COR-L47 (cell line): ENCODE measurements around the gene CCDC34.
"Not testable (repeated sequence)": the region's sequence is repeated elsewhere in the genome, so short reads cannot be mapped to it uniquely, and the experiment has no call there.

Source experiments
- DNase-seq: peaks from one replicate; lab custom pipeline; 2025; lab: John Stamatoyannopoulos, UW

The CCDC34 gene

DNA sequence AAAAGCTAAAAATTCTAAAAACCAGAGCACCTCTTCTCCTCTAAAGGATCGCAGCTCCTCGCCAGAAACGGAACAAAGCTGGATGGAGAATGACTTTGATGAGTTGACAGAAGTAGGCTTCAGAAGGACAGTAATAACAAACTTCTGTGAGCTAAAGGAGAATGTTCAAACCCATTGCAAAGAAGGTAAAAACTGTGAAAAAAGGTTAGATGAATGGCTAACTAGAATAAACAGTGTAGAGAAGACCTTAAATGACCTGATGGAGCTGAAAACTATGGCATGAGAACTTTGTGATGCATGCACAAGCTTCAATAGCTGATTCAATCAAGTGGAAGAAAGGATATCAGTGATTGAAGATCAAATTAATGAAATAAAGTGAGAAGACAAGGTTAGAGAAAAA, 40.8 kb downstream of the CCDC34 start:
- not testable (repeated sequence) for DNase-seq

DNA sequence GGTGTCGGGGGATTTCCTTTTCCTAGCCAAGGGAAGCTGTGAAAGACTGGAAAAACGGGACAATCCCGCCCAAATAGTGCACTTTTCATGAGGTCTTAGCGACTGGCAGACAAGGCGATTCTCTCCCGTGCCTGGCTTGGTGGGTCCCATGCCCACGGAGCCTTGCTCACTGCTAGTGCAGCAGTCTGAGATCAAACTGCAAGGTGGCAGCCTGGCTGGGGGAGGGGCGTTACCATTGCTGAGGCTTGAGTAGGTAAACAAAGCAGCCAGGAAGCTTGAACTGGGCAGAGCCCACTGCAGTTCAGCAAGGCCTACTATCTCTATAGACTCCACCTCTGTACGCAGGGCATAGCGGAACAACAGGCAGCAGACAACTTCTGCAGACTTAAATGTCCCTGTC, 41.7 kb downstream of the CCDC34 start:
- DNase-seq = not testable (repeated sequence)

DNA sequence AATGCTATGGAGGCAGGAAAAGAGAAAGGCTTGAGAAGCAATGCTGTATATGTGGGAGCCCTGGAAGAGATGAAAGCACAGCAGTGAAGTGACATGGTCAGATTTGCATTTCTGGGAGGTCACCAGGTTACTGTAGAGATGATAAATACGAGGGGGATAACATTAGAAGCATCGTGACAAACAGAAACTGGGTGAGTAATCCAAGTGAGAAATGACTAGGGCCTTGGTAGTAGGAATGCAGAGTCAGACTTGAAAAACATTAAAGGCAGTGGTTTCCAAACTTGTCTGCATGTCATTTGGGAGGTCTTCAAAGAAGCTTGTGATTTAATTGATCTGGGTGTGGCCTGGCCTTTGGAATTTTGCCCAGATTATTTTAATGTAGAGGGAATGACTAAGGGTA, 43.9 kb downstream of the CCDC34 start:
- DNase-seq = no peak

DNA sequence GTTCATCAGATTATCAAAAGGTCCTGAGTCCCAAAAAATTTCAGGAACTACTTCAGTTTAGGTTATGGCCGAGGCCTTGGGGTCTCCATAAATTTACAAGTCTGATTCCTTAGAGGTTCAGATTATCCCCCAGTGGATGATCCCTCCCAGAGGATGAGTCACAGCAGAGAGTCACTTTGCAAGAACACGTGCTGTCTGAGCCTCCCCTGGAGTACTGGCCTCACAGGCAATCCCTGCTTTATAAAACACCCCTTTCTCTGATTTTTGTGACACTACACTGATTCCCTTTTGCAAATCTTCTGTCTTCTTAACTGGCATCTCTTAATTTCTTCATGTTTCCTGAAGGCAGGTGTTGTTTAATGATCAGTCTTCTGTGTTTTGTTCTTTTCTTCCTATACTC, 45.3 kb downstream of the CCDC34 start:
- DNase-seq = no peak

DNA sequence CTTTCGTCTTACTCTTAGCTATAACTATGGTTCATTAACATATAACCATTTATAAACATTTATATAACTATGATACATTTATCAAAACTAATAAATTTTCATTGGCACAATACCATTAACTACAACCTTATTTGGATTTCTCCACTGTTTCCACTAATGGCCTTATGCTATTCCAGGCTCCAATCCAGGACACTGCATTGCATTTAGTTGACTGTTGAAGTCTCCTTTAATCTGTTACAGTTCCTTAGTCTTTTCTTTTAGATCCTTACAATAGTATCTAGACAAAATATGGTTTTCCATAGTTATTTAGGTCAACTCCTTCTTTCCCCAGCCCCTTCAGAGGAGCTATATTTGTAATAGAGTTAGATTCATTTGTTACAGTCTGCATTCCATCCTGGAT, 47.2 kb downstream of the CCDC34 start:
- no peak for DNase-seq

DNA sequence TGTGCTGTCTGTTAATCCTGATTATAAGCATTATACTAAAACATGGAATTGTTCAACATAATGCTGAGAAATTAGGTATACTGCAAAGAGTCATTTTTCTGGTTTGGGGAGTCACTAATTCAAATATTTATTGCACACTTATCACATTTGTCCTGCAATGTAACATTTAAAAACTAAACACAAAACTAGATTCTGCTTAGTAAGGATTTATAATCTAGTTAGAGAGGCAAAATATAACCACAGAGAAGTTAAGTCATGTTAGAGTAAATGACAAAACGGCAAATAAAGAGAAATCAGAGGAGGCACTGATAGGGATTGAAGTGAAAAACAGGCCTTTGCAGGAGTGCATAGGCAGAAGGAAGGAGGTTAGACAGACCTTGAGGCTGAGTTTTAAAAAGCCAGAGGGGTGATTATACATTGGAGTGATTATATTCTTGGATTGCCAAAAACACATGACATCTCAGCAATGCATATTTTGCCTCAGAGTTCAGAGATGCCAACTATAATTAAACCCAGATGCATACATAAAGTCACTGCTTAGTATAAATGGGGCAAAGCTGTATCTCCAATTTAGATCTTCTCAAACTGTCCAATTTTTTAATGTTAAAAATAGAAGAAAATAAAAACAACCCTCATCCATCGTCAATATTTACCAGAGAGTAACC, 49.7 kb downstream of the CCDC34 start:
- DNase-seq = no peak

DNA sequence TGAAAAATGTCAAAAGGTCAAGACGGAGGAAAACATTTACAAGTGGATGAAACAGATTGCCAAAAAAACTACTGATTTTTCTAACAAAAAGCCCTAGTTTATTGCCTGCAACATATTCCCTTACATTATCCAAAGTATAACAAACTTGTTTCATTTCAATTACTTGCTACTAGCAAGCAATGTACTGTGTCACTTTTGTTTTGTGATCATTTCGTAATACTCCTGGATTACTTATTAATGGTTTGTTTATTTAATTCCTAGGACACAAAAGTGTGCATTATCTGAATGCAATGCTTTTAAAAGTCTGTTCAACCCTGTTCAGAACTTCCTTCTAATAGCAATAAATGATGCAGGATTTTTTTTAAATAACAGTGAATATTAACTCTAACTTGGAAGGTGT, 50.9 kb downstream of the CCDC34 start:
- no peak for DNase-seq

DNA sequence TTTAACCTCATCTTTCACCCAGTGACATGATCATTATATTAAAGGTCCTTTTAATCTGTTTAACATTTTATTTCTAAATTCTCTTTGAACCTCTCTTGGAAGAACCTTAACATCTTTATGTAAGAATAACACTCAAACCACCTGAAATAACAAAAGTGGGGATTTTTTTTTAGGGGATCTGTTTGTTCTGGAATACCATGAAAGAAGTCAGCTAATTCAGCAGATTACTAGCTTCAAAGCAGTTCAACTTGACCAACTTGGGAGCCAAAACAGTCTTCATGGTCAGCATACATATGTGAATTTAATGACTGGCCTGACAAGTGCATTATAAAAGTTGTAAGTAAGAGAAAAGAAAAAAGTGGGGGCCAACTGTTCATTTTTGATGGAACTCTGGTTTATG, 52.3 kb downstream of the CCDC34 start:
- no peak for DNase-seq

DNA sequence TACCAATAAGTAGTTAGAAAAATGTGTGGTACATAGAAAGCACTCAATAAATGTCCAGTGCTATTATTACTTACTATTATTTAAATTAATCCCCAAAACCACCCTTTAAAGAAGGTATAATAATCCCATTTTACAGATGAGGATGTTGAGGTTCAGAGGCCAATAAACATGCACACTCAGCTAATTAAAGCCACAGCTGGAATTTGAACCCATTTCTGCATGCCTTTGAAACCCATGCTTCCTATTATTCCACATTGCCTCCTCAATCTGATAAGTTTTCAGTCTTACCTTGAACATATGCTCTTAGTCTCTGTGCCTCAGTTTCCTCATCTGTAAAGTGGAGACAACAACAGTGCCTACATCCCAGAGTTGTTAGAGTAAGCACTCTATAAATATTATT, 52.8 kb downstream of the CCDC34 start:
- no peak for DNase-seq

DNA sequence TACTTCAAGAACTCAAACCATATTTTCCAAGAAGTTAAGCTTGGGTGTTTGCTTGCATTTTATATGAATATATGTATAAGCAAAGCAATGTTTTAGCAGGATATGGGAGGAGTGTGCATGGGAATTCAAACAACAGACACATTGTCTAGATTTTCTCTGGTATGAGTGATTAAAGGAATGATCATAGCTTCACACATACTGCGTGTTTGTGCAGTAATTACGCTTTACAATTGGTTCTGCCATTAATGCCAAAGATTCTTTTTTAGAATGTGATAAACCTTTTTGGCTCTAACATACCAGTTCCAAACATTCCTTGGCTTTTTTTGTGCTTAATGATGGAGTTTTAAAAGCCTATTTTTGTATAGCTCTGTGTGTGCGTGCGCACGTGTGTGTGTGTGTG, 54.0 kb downstream of the CCDC34 start:
- DNase-seq = no peak

DNA sequence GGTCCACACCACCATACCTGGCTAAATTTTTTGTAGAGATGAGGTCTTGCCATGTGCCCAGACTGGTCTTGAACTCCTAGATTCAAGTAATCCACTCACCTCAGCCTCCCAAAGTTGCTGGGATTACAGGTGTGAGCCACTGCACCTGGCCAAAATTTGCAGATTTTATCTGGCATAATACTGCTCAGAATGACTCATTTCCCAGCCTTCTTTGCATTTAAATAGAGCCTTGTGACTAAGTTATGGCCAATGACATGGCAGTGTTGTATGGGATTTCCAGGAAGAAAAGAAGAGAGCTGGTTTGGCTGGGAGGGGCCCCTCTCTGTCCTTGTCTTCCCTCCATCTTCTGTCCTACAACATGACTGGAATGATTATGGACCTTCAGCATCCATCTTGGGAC, 55.8 kb downstream of the CCDC34 start:
- no peak for DNase-seq

DNA sequence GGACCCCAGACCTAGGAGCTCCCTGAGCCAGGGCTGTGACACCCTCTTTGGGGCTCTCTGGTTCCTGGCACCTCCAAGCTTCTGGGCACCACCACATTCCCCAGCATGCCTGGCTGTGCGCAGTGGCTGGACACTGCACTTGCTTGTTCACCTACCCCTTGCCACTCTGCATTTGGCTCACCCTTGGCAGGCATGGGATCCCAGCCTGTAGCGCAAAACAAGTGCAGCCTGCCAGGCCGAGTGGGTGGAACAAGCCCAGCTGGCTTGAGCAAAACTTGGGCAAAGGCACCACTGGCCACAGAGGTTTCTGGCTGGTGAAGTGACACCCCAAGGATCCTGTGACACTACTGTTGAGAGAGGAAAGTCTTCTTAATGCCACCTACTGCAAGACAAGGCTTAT, 57.3 kb downstream of the CCDC34 start:
- no peak for DNase-seq

DNA sequence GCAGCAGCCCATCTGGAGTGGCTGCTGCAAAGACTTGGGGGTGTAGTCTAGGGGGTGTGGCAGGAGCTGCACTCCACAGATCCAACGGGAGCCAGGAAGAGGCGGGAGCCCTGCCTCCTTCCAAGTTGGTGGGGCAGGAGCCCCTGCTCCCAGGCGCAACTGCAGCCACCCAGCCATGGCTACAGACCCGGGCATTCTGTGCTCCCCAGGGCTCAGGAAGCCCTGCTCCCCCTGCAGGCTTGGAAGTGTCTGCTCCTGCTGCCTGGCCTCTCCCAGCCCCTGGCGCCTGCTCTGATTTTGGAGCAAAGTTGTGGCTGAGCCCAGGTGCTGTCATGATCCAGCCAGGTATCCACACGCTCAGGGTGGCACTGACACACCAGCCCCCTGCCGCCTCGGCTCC, 58.5 kb downstream of the CCDC34 start:
- no peak for DNase-seq

DNA sequence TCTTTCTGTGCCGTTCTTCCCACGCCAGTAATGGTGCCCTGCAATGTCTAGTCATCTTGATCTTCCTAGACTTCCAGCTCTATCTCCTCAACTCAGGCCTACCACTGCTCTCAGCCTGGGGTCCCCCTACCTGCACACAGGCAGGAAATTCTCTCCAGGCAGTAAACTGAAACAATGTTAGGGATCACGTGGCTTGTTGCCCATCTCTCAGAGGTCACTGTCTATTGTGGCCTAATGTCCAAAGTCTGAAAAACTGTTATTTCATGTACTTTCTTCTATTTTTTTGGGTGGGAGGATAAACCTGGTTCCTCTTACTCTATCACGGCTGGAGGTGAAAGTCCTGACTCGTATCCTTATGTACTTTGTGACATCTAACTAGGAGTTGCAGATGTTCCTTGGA, 59.1 kb downstream of the CCDC34 start:
- DNase-seq = no peak

DNA sequence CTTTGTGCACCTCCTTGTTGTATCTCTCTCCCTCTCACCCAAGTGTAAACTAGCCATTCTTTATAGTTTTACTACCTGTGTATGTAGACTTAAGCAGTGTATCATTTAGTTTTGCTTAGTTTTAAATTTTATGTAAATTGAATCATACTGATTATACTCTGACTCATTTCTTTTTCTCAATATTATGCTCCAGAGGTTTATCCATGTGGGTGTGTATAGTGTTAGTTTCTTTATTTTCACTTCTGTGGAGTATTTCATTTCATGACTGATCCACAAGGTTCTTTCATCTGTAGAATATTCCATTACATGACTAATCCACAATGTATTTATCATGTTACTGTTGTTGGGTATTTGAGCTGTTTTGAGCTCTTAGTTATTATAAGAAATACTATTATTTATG, 62.0 kb downstream of the CCDC34 start:
- no peak for DNase-seq

DNA sequence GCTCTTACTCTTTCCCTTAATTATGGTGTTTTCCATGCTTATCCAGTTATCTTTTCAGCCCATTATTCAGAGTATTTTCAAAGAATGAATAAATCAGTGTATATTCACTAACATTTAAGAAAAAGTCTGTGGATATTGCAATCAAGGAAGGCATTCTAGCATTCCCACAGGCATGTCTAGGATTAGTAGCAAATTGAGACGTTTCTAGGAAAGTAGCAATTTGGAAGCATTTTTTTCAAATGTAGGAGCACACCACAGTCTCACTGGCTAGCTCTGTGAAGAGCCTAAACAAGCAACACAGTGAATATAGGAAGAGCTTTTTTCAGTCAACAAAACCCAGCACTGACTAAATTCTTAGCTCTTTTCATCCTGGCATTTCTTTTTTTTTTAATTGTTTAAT, 65.4 kb downstream of the CCDC34 start:
- DNase-seq = no peak

DNA sequence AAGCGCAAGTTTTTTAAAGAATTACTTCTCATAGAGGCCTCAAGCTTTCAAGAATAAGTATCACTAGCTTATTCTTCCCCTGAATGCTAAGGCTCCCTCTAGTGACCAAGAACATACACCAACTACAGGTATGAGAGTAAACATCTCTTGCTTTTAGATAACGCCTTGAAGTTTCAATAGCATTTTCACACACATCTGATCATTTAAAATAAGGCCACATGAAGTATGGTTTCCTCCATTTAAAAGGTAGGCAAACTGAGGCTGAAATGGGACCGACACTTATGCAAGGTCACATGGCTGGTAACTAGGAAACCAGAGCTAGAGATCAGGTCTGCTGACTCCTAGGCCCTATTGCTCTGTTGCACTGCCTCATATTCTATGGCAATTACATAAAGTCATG, 66.5 kb downstream of the CCDC34 start:
- DNase-seq = peak; percentile 13

DNA sequence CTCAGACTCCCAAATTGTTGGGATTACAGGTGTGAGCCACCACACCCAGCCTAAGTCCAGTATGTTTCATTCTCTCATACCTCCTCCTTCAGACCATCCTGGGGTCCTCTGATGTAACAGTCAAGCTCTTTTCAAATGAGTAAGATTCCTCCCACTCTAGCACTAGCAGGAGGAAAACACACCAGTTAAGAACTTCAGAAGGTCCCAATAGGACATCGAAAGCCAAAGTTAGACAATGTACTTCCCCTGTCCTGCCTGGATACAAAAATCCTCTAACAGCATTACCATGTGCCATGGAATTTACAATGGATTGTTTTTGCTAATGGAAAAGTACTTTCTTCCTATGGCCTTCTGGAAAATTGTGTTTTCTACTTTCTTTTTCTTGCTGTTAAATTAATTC, 67.1 kb downstream of the CCDC34 start:
- no peak for DNase-seq

DNA sequence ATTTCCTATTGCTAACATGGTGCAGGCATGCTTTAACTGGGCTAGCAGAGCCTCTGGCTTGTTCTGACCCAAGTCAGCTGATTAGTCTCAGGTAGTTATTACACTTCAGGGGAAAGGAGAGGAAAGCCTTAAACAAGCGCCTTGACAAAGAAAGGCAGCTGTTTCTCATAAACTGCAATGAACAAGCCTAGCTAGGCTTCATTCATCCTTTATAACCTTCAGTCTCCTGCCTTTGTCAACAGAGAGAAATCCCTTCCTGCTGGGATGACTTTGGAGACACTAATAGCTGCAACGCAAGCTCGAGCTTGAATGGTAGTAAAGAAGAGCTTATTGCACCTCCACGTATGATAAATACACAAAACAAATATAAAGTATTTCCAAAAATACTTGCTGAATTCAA, 68.4 kb downstream of the CCDC34 start:
- DNase-seq = peak; percentile 47

DNA sequence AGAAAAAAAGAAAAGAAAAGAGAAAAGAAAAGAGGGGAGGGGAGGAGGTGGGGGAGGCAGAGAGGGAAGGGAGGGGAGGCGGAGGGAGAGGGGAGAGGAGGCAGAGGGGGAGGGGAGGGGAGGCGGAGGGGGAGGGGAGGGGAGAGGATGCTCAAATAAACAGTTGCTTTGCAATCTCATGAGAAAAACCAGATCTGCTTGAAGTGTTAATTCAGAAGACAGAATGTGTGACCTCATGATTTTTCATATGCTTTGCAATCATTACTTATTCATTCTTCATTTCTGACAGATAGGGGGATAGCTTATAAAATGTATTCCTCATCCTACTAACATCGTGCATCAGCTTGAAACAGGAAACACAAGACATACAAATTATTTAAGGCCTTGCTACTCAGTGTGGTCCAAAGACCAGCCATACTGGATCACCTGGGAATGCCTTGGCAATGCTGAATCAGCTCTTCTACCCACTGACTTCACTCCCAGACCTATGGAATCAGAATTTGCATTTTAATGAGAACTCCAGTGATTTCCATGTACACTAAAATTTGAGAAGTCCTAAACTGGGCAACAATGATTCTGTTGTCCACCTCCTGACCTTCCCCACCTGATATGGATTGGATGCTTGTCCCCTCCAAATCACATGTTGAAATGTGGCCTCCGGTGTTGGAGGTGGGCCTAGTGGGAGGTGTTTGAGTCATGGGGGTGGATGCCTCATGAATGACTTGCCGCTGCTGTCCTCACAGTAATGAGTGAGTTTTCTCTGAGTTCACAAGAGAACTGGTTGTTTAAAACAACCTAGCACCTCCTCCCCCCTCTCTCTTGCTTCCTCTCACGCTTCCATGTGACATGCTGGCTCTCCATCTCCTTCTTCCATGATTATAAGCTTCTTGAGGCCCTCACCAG, 69.2 kb downstream of the CCDC34 start:
- no peak for DNase-seq

DNA sequence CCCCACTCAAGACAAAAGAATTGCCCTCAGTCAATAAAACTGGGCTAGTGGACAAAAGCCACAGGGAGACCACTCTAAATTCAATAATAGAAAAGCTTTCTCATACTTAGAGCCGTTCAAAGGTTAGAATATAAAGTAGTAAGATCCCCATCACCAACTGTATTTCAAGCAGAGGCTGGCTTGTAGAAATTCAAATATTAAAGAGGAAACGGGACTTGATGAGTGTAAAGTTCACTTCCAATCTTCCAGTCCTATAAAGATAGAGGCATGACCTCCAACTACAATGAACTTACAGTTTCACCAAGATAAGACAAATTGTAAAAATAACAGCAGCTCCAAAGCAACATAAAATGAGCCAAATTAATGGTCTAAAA, 70.4 kb downstream of the CCDC34 start:
- DNase-seq = no peak

DNA sequence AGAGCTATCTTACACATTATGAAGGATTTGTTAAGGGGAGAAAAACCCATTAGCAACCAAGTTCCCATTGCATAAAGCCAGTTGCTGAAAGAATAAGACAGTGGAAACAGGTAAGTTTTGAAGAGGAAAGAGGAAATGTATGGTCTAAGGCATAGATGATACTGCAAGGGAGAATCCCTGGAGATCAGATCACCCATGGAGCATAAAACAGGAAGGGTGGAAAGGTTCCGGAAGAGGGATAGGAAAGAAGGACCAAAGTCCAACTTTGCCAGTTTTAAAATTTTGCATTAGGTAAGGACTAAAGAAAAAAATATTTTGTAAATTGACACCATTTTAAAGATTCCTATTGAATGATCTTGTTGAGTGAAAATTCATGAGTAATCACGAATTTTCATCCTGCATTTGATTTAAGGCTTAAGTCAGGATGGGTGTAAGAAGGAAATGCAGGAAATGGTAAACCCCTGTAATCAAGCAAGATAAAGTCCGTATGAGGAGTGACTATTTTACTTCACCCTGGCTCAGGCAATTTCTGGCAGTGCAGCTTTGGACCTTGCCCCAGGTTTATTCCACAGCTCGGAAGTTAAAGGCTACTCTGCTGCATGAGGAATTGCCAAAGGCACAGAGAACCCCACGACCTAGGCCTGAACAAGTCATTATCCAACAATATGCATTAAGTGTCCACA, 70.9 kb downstream of the CCDC34 start:
- DNase-seq = no peak

DNA sequence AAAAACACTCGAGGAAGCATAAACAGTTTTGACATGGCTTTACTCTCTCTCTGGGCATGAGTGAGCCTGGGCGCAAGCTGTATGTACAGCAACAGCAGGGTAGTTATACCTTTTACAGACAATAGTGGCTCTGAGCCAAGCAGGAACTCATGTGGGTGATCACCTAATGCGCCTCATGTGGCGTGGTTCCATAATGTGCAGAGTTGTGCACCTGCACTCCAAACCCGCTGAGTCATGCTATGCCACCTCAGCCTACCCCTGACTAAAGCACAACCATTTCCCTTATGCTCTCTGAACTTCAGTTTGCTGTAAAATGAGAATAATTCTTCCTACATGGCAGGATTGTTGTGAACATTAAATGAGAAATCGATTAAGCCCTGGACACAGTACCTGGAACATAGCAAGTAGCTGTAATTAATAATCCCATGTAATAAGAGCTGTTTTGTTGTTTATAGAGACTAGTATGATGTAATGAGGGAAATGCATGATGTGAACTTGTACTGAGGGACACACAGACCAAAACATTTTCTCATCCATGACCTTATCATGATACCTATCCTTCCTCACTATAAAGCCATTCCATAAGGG, 71.6 kb downstream of the CCDC34 start:
- DNase-seq = peak; percentile 17
